Mesothelial cell of epicardium (in vitro differentiated cells): ENCODE data around the gene ARHGEF12. TPM values are rescaled to one million over a fixed set of nuclear protein-coding genes. Genes with fewer than 3 reads are reported as not detected.
A peak's percentile ranks its signal among the peaks of the same experiment; 100 is the strongest.

Source experiments
- DNase-seq, 2 experiments: peaks; one replicate each; pipeline ENCODE4 v3.0.0; 2021; ENCODE audit warnings: low spot score in 2 of 2; ENCODE audit not compliant: unreplicated experiment in 2 of 2
- H3K27ac Mint-ChIP-seq: 2 replicates; pipeline ENCODE4 v1.8.0; 2021; ENCODE audit warnings: mixed read lengths
- H3K27me3 Mint-ChIP-seq: 2 replicates; pipeline ENCODE4 v1.8.0; 2021; ENCODE audit warnings: low read depth, mixed read lengths
- H3K36me3 Mint-ChIP-seq: 2 replicates; pipeline ENCODE4 v1.8.0; 2021; ENCODE audit warnings: mixed read lengths
- H3K4me1 Mint-ChIP-seq: 2 replicates; pipeline ENCODE4 v1.8.0; 2021; ENCODE audit warnings: mixed read lengths
- H3K4me3 Mint-ChIP-seq: 2 replicates; pipeline ENCODE4 v1.8.0; 2021; ENCODE audit warnings: mild to moderate bottlenecking, moderate library complexity, mixed read lengths
- H3K9me3 Mint-ChIP-seq: 2 replicates; pipeline ENCODE4 v1.8.0; 2021; ENCODE audit warnings: mixed read lengths
- CTCF ChIP-seq: fragments of 200-600 bp; sonication (generic); IDR thresholded peaks from one replicate; pipeline ENCODE4 v1.5.0; 2021; ENCODE audit warnings: antibody characterized with exemption; ENCODE audit not compliant: unreplicated experiment
- total RNA-seq: library from RNA; stranded (reverse); gene quantifications from 3 replicates; pipeline ENCODE4 v1.2.1, GENCODE V29; 2021

ARHGEF12 gene
- total RNA-seq, 1 donor from 2014 or later, result 86.0 TPM

GRCh38 chr11:120334332-120334731 is 1.9 kb upstream of the ARHGEF12 start:
- TF ChIP-seq CTCF, result no peak
- Mint-ChIP-seq H3K27me3 (no peaks in the 10 kb centered on the region), H3K4me1 (peaks cover 37% of the 10 kb centered on the region), H3K9me3 (no peaks in the 10 kb centered on the region), H3K4me3 (no peak overlapping the region), H3K36me3 (peaks cover 5% of the 10 kb centered on the region), H3K27ac (no peak overlapping the region)
- DNase-seq, result no peak

- Mint-ChIP-seq H3K27me3 (no peaks in the 10 kb centered on the region), H3K9me3 (no peaks in the 10 kb centered on the region), H3K36me3 (peaks cover 4% of the 10 kb centered on the region), H3K27ac (peak overlapping the region; percentile 88), H3K4me1 (peaks cover 43% of the 10 kb centered on the region), H3K4me3 (peak overlapping the region; percentile 70)
- DNase-seq, result peak in 1 of 2 experiments; percentile 61
- peak; percentile 75 for TF ChIP-seq CTCF
Measured at GRCh38 chr11:120334894-120335462, 1.2 kb upstream of the ARHGEF12 start.

- H3K27ac Mint-ChIP-seq, result peak overlapping the region; percentile 88
- H3K27me3 Mint-ChIP-seq, result no peaks in the 10 kb centered on the region
- TF ChIP-seq CTCF, result no peak
- peak overlapping the region; percentile 70 for H3K4me3 Mint-ChIP-seq
- H3K4me1 Mint-ChIP-seq, result peaks cover 49% of the 10 kb centered on the region
- peak in 1 of 2 experiments; percentile 43 for DNase-seq
- no peaks in the 10 kb centered on the region for H3K36me3 Mint-ChIP-seq
- H3K9me3 Mint-ChIP-seq, result no peaks in the 10 kb centered on the region
Measured at GRCh38 chr11:120335556-120335907, 681 bp upstream of the ARHGEF12 start.

- Mint-ChIP-seq H3K27me3 (no peaks in the 10 kb centered on the region), H3K36me3 (no peaks in the 10 kb centered on the region), H3K4me3 (peak overlapping the region; percentile 96), H3K27ac (peak overlapping the region; percentile 98), H3K4me1 (peaks cover 43% of the 10 kb centered on the region), H3K9me3 (no peaks in the 10 kb centered on the region)
- no peak for TF ChIP-seq CTCF
- peak in 1 of 2 experiments; percentile 45 for DNase-seq
Measured at GRCh38 chr11:120336641-120337354, 585 bp downstream of the ARHGEF12 start.

- Mint-ChIP-seq H3K36me3 (no peaks in the 10 kb centered on the region), H3K27ac (peak overlapping the region; percentile 98), H3K4me1 (peaks cover 47% of the 10 kb centered on the region), H3K27me3 (no peaks in the 10 kb centered on the region), H3K4me3 (peak overlapping the region; percentile 96), H3K9me3 (no peaks in the 10 kb centered on the region)
- no peak for TF ChIP-seq CTCF
- no peak for DNase-seq
Measured at GRCh38 chr11:120337355-120338106, 1.3 kb downstream of the ARHGEF12 start.
